SK-N-SH (cell line): ENCODE measurements around the gene RAD52. TPM values are rescaled to one million over a fixed set of nuclear protein-coding genes. Genes with fewer than 3 reads are reported as not detected.

Experiments
- CTCF ChIA-PET: fragments of 300-600, 350-600 bp; formaldehyde crosslinking; extraction: SDS; loops from one replicate; lab custom pipeline; 2021; lab: Yijun Ruan, JAX
- POLR2A ChIA-PET: fragments of 350-600 bp; sonication (Branson Sonifier 250); formaldehyde crosslinking; extraction: SDS; loops from one replicate; lab custom pipeline; 2020; ENCODE audit warnings: antibody characterized with exemption, inconsistent platforms; lab: Yijun Ruan, JAX
- DNase-seq: peaks from one replicate; pipeline ENCODE4 v3.0.0; 2012
- H2AFZ ChIP-seq: fragments of 200-600 bp; sonication (generic); 2 replicates; pipeline ENCODE4 v1.8.1; 2016; ENCODE audit warnings: antibody characterized with exemption, mild to moderate bottlenecking, low read depth
- H3F3A ChIP-seq: fragments of 200-600 bp; sonication (generic); replicated peaks from 2 replicates; pipeline ENCODE3; 2016; ENCODE audit warnings: antibody characterized with exemption, mild to moderate bottlenecking; ENCODE audit not compliant: insufficient read depth
- H3K27ac ChIP-seq, 2 experiments: fragments of 200-500 bp in 1 of 2; fragments of 200-600 bp in 1 of 2; sonication (Bioruptor generic) in 1 of 2; sonication (generic), shearing (Covaris generic) in 1 of 2; 2 replicates each; pipeline versions ENCODE4 v1.5.1 to v1.6.1; 2014 to 2016; ENCODE audit warnings: low read depth in 2 of 2, inconsistent platforms in 1 of 2, low read length in 1 of 2, mild to moderate bottlenecking in 1 of 2, mixed read lengths in 1 of 2
- H3K27me3 ChIP-seq: fragments of 200-600 bp; sonication (generic), shearing (Covaris generic); 2 replicates; pipeline ENCODE4 v1.6.1; 2016; ENCODE audit warnings: mixed run types; ENCODE audit not compliant: insufficient read depth
- H3K36me3 ChIP-seq, 2 experiments: fragments of 200-500 bp in 1 of 2; fragments of 200-600 bp in 1 of 2; sonication (Bioruptor generic) in 1 of 2; sonication (generic) in 1 of 2; replicated peaks in 1 of 2; 2 replicates each; pipeline versions ENCODE3 to v1.5.1; 2014 to 2016; ENCODE audit warnings: low read length in 1 of 2, mild to moderate bottlenecking in 1 of 2; ENCODE audit not compliant: insufficient read depth in 2 of 2, control insufficient read depth in 1 of 2
- H3K4me1 ChIP-seq, 2 experiments: fragments of 200-500 bp in 1 of 2; fragments of 200-600 bp in 1 of 2; sonication (Bioruptor generic) in 1 of 2; sonication (generic), shearing (Covaris generic) in 1 of 2; 2 replicates each; pipeline versions ENCODE4 v1.5.1 to v1.6.1; 2014 to 2016; ENCODE audit warnings: low read depth in 1 of 2, low read length in 1 of 2, mixed run types in 1 of 2; ENCODE audit not compliant: insufficient read depth in 2 of 2, control insufficient read depth in 1 of 2
- H3K4me2 ChIP-seq: fragments of 200-600 bp; sonication (generic), shearing (Covaris generic); 2 replicates; pipeline ENCODE4 v1.6.1; 2017; ENCODE audit warnings: mixed run types
- H3K4me3 ChIP-seq, 2 experiments: fragments of 200-500 bp in 1 of 2; fragments of 200-600 bp in 1 of 2; sonication (Bioruptor generic) in 1 of 2; sonication (generic), shearing (Covaris generic) in 1 of 2; 2 replicates each; pipeline versions ENCODE4 v1.5.1 to v1.8.1; 2014 to 2016; ENCODE audit warnings: low read depth in 2 of 2, inconsistent platforms in 1 of 2, low read length in 1 of 2, mild to moderate bottlenecking in 1 of 2, mixed read lengths in 1 of 2, moderate library complexity in 1 of 2
- H3K79me2 ChIP-seq: fragments of 200-600 bp; sonication (generic); 2 replicates; pipeline ENCODE4 v1.8.1; 2017; ENCODE audit warnings: mild to moderate bottlenecking; ENCODE audit not compliant: insufficient read depth
- H3K9ac ChIP-seq: fragments of 200-600 bp; sonication (generic); 2 replicates; pipeline ENCODE4 v1.6.1; 2017; ENCODE audit warnings: mixed run types
- H3K9me2 ChIP-seq: fragments of 200-600 bp; sonication (generic); 2 replicates; pipeline ENCODE4 v1.6.1; 2017; ENCODE audit warnings: mixed run types
- H3K9me3 ChIP-seq: fragments of 200-600 bp; sonication (generic); 2 replicates; pipeline ENCODE4 v1.6.1; 2017; ENCODE audit warnings: mixed run types, mild to moderate bottlenecking, moderate library complexity
- H4K20me1 ChIP-seq: fragments of 200-600 bp; sonication (generic); 2 replicates; pipeline ENCODE4 v1.6.1; 2017; ENCODE audit warnings: mild to moderate bottlenecking, mixed run types; ENCODE audit not compliant: insufficient read depth
- CHD2 ChIP-seq: fragments of 150-350 bp; IDR thresholded peaks from 2 replicates; pipeline ENCODE4 v1.6.1; 2018; ENCODE audit warnings: low read length; ENCODE audit not compliant: partially characterized antibody
- ELF1 ChIP-seq: IDR thresholded peaks from 2 replicates; pipeline ENCODE4 v1.4.0; 2012
- EP300 ChIP-seq, 2 experiments: IDR thresholded peaks; 2 replicates each; pipeline versions ENCODE4 v1.4.0 to v1.6.1; 2012; ENCODE audit warnings: borderline replicate concordance in 1 of 2, low read depth in 1 of 2, low read length in 1 of 2
- FOSL2 ChIP-seq: IDR thresholded peaks from 2 replicates; pipeline ENCODE4 v1.4.0; 2012; ENCODE audit warnings: low read depth, mild to moderate bottlenecking, moderate library complexity, borderline replicate concordance
- GABPA ChIP-seq: IDR thresholded peaks from 2 replicates; pipeline ENCODE4 v1.4.0; 2012; ENCODE audit warnings: low read depth, mild to moderate bottlenecking
- GATA2 ChIP-seq: sonication (generic); formaldehyde crosslinking; IDR thresholded peaks from 2 replicates; pipeline ENCODE4 v1.5.0; 2020; ENCODE audit warnings: mild to moderate bottlenecking, missing genetic modification reagents
- JUND ChIP-seq: IDR thresholded peaks from 2 replicates; pipeline ENCODE4 v1.4.0; 2012
- MXI1 ChIP-seq: IDR thresholded peaks from 2 replicates; pipeline ENCODE4 v1.6.1; 2012; ENCODE audit warnings: mild to moderate bottlenecking, low read depth, low read length, improper control_type of control experiment
- NRF1 ChIP-seq: IDR thresholded peaks from 2 replicates; pipeline ENCODE4 v1.6.1; 2012; ENCODE audit warnings: low read depth, mild to moderate bottlenecking, low read length
- POLR2AphosphoS5 ChIP-seq: IDR thresholded peaks from 2 replicates; pipeline ENCODE4 v1.6.1; 2012; ENCODE audit warnings: low read depth, low read length
- RAD21 ChIP-seq: IDR thresholded peaks from 2 replicates; pipeline ENCODE4 v1.6.1; 2012; ENCODE audit warnings: mild to moderate bottlenecking, low read length
- RCOR1 ChIP-seq: fragments of 150-350 bp; IDR thresholded peaks from 2 replicates; pipeline ENCODE4 v1.6.1; 2017; ENCODE audit warnings: antibody characterized with exemption, low read length
- RFX5 ChIP-seq: IDR thresholded peaks from 2 replicates; pipeline ENCODE4 v1.6.1; 2012; ENCODE audit warnings: mild to moderate bottlenecking, improper control_type of control experiment, low read length
- SIN3A ChIP-seq: IDR thresholded peaks from 2 replicates; pipeline ENCODE4 v1.6.1; 2012; ENCODE audit warnings: low read depth, mild to moderate bottlenecking, low read length, moderate library complexity, borderline replicate concordance
- TAF1 ChIP-seq: IDR thresholded peaks from 2 replicates; pipeline ENCODE4 v1.6.1; 2012; ENCODE audit warnings: low read depth, mild to moderate bottlenecking, low read length, moderate library complexity, borderline replicate concordance
- TEAD4 ChIP-seq: IDR thresholded peaks from 2 replicates; pipeline ENCODE4 v1.4.0; 2012; ENCODE audit warnings: mild to moderate bottlenecking, borderline replicate concordance; ENCODE audit not compliant: insufficient read depth
- YY1 ChIP-seq: IDR thresholded peaks from 2 replicates; pipeline ENCODE4 v1.4.0; 2012; ENCODE audit warnings: low read depth, mild to moderate bottlenecking
- WGBS: methylation state at CpG from one replicate; pipeline ENCODE4 v1.1.6; 2017; ENCODE audit warnings: low lambda C conversion rate; 5-methylcytosine and 5-hydroxymethylcytosine counted together
- polyA plus RNA-seq, 3 experiments: library from polyadenylated mRNA; depleted of rRNA; stranded (reverse); fragments of >200 nt; gene quantifications; 2 replicates each; pipeline ENCODE4 v1.2.3, GENCODE V29; 2012
- TF ChIP-seq, protein P1 (sequence below): IDR thresholded peaks from 2 replicates; pipeline ENCODE4 v1.4.0; 2012; ENCODE audit warnings: low read depth, borderline replicate concordance
- TF ChIP-seq, protein P2 (sequence below): IDR thresholded peaks from 2 replicates; pipeline ENCODE4 v1.4.0; 2012; ENCODE audit warnings: low read depth
- TF ChIP-seq, protein P3 (sequence below): IDR thresholded peaks from 2 replicates; pipeline ENCODE4; 2012

The RAD52 gene
- polyA plus RNA-seq, 1 of the 3 experiments (the other 2 are of a cell fraction) = 11.2 TPM

DNA sequence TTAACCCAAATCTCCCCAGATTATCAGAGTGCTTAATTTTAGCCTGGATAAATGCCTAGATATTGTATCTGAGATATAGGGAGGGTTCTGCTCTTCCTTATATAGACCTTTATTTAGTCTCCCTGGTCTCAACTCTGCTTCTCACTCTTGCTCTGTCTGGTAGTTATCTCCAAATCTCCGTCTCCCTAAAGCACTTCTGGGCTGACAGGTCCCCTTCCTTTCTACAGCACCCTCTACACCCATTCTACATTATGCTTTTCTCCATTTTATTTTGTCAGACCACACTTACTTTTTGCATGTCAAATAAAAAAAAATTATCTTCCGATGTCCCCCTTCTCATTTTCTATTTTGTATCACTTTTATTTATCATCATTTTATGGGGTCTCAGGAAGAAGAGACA, 39.6 kb upstream of the RAD52 start:
- Histone ChIP-seq H3K4me2 (peak overlapping the region; percentile 96), H3K79me2 (peaks cover 49% of the 10 kb centered on the region), H3K36me3 (peaks cover 0 to 11% of the 10 kb centered on the region in 2 experiments), H3K27ac (peak overlapping the region; percentile 96 to 98), H3K4me3 (peak overlapping the region in 1 of 2 experiments; percentile 66; a peak in 3 of 4 replicates), H2AFZ (peak overlapping the region; percentile 93; the same call in 1 of the 2 replicates), H4K20me1 (peaks cover 3% of the 10 kb centered on the region; the same call in 1 of the 2 replicates), H3K9me3 (no peaks in the 10 kb centered on the region), H3F3A (peaks cover 12% of the 10 kb centered on the region), H3K4me1 (peaks cover 17 to 19% of the 10 kb centered on the region in 2 experiments; a peak in 3 of 4 replicates)
- no peak for DNase-seq
- TF ChIP-seq GATA2 (CRISPR knock-in tag) (peak; percentile 48; the same call in 1 of the 2 replicates), SIN3A (no peak)
- TF ChIP-seq, all 33 proteins: peak for 1
- Histone ChIP-seq H3K9me2 (no peaks in the 10 kb centered on the region), H3K27me3 (no peaks in the 10 kb centered on the region), H3K9ac (peak overlapping the region; percentile 98; the same call in 1 of the 2 replicates)
- WGBS = 90% methylated on average over 2 of the region's 2 CpGs
- ChIA-PET POLR2A (interaction anchor here (1.0 kb wide), 1 partner anchor 104 kb away, joined by 3 read pairs; no protein-coding TSS in a partner anchor), CTCF (interaction anchor here (0.5 to 1.9 kb wide), 3 partner anchors 9 to 104 kb away, joined by 4 to 5 read pairs (median 5); no protein-coding TSS in a partner anchor)

DNA sequence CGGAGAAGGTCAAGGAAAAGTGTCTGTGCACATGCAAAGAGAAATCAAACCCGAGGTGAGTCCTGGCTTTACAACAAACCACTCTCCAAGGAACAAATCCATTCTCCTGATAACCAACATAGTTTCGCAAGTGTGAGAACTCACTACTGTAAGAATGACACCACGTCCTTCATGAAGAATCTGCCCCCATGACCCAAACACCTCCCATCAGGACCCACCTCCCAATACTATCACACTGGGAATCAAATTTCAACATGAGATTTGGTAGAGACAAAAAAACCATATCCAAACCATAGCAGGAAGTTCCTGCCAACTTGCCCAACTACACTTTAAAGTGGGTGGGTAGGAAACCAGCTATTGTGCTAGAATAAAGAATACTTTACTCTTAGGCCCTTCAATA, 39.2 kb upstream of the RAD52 start:
- WGBS = 91% methylated on average over 4 of the region's 4 CpGs
- Histone ChIP-seq H3F3A (peaks cover 12% of the 10 kb centered on the region), H3K79me2 (peaks cover 45% of the 10 kb centered on the region), H3K4me3 (0 out of 4 replicates have a peak overlapping the region, but pooled peaks have one; percentile 7 to 15), H3K9me3 (no peaks in the 10 kb centered on the region), H3K4me2 (peak overlapping the region; percentile 96), H3K9me2 (no peaks in the 10 kb centered on the region), H3K4me1 (peaks cover 17 to 19% of the 10 kb centered on the region in 2 experiments; a peak in 3 of 4 replicates), H3K9ac (no peak overlapping the region), H3K36me3 (peaks cover 0 to 11% of the 10 kb centered on the region in 2 experiments), H2AFZ (no peak overlapping the region), H3K27ac (peak overlapping the region in 1 of 2 experiments; percentile 96; a peak in 3 of 4 replicates), H4K20me1 (peaks cover 3% of the 10 kb centered on the region; the same call in 1 of the 2 replicates), H3K27me3 (no peaks in the 10 kb centered on the region)
- CTCF ChIA-PET = interaction anchor here (0.5 to 1.9 kb wide), 3 partner anchors 9 to 104 kb away, joined by 4 to 5 read pairs (median 5); no protein-coding TSS in a partner anchor
- no peak for DNase-seq
- POLR2A ChIA-PET = interaction anchor here (1.0 kb wide), 1 partner anchor 104 kb away, joined by 3 read pairs; no protein-coding TSS in a partner anchor
- TF ChIP-seq POLR2AphosphoS5 = no peak
- TF ChIP-seq FOSL2 = no peak
- TF ChIP-seq GABPA = no peak
- TF ChIP-seq NRF1 = no peak
- TF ChIP-seq RCOR1 = no peak
- TF ChIP-seq JUND = no peak
- TF ChIP-seq MXI1 = no peak
- no peak for TF ChIP-seq YY1
- no peak for TF ChIP-seq RFX5
- TF ChIP-seq TAF1 = no peak
- no peak for TF ChIP-seq ELF1

DNA sequence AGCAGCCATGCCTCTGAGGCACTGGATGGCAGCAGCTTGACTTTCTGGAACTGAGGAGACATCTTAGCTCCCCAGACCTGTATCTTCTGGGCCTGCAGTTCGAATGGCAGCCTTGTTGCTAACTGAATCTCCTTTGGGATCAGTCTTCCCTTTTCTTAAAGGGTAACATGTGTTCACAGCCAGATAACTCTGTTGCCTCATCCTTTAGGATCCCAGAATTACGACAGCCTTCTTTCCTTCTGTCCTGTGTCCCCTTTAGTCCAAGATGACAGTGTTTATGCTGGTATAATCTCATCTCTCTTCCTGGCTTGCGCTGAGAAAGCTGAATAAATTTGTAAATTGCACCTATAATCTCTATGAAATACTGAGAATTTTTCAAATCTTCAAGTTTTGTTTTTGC, 32.5 kb upstream of the RAD52 start:
- H3K4me1 ChIP-seq = no peaks in the 10 kb centered on the region; a peak in 1 of 4 replicates
- no peaks in the 10 kb centered on the region for H3K9me2 ChIP-seq
- H3K27me3 ChIP-seq = no peaks in the 10 kb centered on the region
- no peaks in the 10 kb centered on the region for H3K79me2 ChIP-seq
- no peak overlapping the region for H3K4me3 ChIP-seq
- H3K9me3 ChIP-seq = no peaks in the 10 kb centered on the region
- DNase-seq = no peak
- H4K20me1 ChIP-seq = no peaks in the 10 kb centered on the region
- H3F3A ChIP-seq = peaks cover 3% of the 10 kb centered on the region
- no peak overlapping the region for H3K9ac ChIP-seq
- POLR2A ChIA-PET = interaction anchor here (0.6 kb wide), 1 partner anchor 387 kb away, joined by 3 read pairs; no protein-coding TSS in a partner anchor
- H3K36me3 ChIP-seq = peaks cover 0 to 5% of the 10 kb centered on the region in 2 experiments
- H3K27ac ChIP-seq = no peak overlapping the region
- no peak overlapping the region for H2AFZ ChIP-seq
- CTCF ChIA-PET = no interaction called here
- 100% methylated on average over 2 of the region's 3 CpGs for WGBS
- H3K4me2 ChIP-seq = no peak overlapping the region
- TF ChIP-seq TEAD4 (no peak), GABPA (no peak), YY1 (no peak), SIN3A (no peak), ELF1 (no peak), RAD21 (no peak), EP300 (IDR thresholded peaks at IDR 0.05; ENCODE audit: borderline replicate concordance in 1 of 2, low read depth in 1 of 2, low read length in 1 of 2) (no peak), CHD2 (no peak)
- TF ChIP-seq, protein P1, sequence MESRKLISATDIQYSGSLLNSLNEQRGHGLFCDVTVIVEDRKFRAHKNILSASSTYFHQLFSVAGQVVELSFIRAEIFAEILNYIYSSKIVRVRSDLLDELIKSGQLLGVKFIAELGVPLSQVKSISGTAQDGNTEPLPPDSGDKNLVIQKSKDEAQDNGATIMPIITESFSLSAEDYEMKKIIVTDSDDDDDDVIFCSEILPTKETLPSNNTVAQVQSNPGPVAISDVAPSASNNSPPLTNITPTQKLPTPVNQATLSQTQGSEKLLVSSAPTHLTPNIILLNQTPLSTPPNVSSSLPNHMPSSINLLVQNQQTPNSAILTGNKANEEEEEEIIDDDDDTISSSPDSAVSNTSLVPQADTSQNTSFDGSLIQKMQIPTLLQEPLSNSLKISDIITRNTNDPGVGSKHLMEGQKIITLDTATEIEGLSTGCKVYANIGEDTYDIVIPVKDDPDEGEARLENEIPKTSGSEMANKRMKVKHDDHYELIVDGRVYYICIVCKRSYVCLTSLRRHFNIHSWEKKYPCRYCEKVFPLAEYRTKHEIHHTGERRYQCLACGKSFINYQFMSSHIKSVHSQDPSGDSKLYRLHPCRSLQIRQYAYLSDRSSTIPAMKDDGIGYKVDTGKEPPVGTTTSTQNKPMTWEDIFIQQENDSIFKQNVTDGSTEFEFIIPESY = no peak
- TF ChIP-seq, protein P2, sequence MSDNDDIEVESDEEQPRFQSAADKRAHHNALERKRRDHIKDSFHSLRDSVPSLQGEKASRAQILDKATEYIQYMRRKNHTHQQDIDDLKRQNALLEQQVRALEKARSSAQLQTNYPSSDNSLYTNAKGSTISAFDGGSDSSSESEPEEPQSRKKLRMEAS = no peak
- TF ChIP-seq, protein P3, sequence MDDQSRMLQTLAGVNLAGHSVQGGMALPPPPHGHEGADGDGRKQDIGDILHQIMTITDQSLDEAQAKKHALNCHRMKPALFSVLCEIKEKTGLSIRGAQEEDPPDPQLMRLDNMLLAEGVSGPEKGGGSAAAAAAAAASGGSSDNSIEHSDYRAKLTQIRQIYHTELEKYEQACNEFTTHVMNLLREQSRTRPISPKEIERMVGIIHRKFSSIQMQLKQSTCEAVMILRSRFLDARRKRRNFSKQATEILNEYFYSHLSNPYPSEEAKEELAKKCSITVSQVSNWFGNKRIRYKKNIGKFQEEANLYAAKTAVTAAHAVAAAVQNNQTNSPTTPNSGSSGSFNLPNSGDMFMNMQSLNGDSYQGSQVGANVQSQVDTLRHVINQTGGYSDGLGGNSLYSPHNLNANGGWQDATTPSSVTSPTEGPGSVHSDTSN = no peak
